BE2C (cell line): ENCODE data around the gene CDC27.
A peak's percentile ranks its signal among the peaks of the same experiment; 100 is the strongest.
"Not testable (repeated sequence)": the region's sequence is repeated elsewhere in the genome, so short reads cannot be mapped to it uniquely, and the experiment has no call there.

Experiments used
- DNase-seq: peaks from one replicate; pipeline ENCODE4 v3.0.0-alpha.2; 2020
- H3K27me3 ChIP-seq: fragments of 250-450 bp; sonication (Bioruptor Pico); 2 replicates; pipeline ENCODE4 v1.5.1; 2020; ENCODE audit warnings: mild to moderate bottlenecking
- H3K36me3 ChIP-seq: fragments of 250-450 bp; sonication (Bioruptor Pico); 2 replicates; pipeline ENCODE4 v1.5.1; 2020; ENCODE audit warnings: mild to moderate bottlenecking
- H3K4me1 ChIP-seq: fragments of 250-450 bp; sonication (Bioruptor Pico); 2 replicates; pipeline ENCODE4 v1.5.1; 2020
- H3K4me3 ChIP-seq: 2 replicates; pipeline ENCODE4 v1.5.1; 2011; ENCODE audit warnings: low read depth, low read length
- H3K9me3 ChIP-seq: fragments of 250-450 bp; sonication (Bioruptor Pico); 2 replicates; pipeline ENCODE4 v1.5.1; 2020
- TF ChIP-seq, protein P1 (sequence below): IDR thresholded peaks from 2 replicates; pipeline ENCODE4 v1.5.1; 2012; ENCODE audit warnings: mild to moderate bottlenecking, low read depth, low read length

Gene CDC27

DNA sequence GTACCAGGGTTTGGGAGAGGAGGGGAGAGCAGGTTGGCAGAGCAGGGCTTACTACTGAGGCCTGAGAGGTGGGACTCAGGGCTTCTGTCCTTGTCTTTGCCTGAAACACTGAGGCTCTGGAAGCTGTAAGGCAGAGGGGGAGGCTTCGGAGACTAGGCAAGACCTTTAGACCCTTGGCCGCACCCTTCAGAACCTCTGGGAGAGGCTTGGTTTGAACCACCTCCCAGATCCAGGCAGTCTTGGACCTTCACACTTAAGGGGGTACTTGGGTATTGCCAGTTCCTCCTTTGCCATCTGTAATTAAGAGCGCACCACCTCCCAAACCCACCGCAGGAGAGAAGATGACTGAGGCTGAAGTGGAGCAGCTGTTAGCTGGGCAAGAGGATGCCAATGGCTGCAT lies 33.0 kb upstream of the CDC27 start:
- H3K4me1 ChIP-seq, result peaks cover 11% of the 10 kb centered on the region
- H3K27me3 ChIP-seq, result no peaks in the 10 kb centered on the region
- no peak overlapping the region for H3K4me3 ChIP-seq
- no peak for DNase-seq
- TF ChIP-seq, protein P1, sequence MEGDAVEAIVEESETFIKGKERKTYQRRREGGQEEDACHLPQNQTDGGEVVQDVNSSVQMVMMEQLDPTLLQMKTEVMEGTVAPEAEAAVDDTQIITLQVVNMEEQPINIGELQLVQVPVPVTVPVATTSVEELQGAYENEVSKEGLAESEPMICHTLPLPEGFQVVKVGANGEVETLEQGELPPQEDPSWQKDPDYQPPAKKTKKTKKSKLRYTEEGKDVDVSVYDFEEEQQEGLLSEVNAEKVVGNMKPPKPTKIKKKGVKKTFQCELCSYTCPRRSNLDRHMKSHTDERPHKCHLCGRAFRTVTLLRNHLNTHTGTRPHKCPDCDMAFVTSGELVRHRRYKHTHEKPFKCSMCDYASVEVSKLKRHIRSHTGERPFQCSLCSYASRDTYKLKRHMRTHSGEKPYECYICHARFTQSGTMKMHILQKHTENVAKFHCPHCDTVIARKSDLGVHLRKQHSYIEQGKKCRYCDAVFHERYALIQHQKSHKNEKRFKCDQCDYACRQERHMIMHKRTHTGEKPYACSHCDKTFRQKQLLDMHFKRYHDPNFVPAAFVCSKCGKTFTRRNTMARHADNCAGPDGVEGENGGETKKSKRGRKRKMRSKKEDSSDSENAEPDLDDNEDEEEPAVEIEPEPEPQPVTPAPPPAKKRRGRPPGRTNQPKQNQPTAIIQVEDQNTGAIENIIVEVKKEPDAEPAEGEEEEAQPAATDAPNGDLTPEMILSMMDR, result no peak
- H3K9me3 ChIP-seq, result no peaks in the 10 kb centered on the region
- H3K36me3 ChIP-seq, result no peaks in the 10 kb centered on the region

DNA sequence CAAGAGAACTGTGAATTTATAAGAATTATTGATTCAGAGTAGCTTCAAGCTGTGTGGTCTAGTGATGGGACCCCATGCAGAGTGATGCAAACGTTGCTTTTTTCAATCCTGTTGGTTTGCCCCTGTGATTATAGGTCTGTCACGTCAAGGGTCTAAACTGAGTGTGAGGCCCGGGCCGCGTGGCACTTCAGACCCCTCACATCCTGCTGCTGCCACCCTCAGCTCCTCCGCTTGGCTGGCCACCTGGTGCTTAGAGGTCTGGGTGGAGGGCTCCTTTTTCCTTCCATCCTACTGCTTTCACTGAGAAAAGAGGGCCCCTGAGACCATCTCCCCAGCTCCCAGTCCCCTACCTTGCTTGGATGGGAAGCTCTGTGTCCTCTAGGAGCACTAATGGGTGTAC lies 32.1 kb upstream of the CDC27 start:
- Histone ChIP-seq H3K9me3 (no peaks in the 10 kb centered on the region), H3K4me3 (no peak overlapping the region)

DNA sequence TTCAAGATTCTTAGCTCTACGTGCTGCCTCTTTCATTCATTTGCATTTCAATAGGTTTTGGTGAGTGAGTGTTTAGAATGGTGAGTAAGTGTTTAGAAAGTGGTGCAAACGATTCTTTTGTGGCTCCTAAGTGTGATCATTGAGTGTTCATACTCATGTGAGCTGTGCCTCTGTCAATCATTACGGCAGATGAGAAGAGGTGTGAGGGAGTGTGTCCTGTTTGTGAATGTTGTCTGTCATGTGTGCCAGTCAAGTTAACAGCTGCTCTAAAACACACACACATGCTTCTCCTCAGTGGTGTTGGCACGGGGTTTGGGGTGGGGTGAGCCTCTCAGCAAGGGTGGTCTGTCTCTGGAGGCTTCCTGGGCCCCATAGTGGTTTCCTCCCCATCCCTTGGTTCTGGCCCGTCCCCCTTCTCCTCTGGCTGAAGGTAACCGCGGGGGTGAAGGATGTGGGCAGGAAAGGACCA lies 31.5 kb upstream of the CDC27 start:
- Histone ChIP-seq H3K9me3 (no peaks in the 10 kb centered on the region), H3K27me3 (no peaks in the 10 kb centered on the region), H3K4me1 (peaks cover 11% of the 10 kb centered on the region), H3K36me3 (no peaks in the 10 kb centered on the region), H3K4me3 (no peak overlapping the region)
- TF ChIP-seq, protein P1, result no peak
- DNase-seq, result no peak

More for the DNA sequence above, 32.1 kb upstream of the CDC27 start:
- DNase-seq, result no peak
- H3K4me1 ChIP-seq, result peaks cover 11% of the 10 kb centered on the region
- H3K36me3 ChIP-seq, result no peaks in the 10 kb centered on the region
- TF ChIP-seq, protein P1, result no peak
- H3K27me3 ChIP-seq, result no peaks in the 10 kb centered on the region

DNA sequence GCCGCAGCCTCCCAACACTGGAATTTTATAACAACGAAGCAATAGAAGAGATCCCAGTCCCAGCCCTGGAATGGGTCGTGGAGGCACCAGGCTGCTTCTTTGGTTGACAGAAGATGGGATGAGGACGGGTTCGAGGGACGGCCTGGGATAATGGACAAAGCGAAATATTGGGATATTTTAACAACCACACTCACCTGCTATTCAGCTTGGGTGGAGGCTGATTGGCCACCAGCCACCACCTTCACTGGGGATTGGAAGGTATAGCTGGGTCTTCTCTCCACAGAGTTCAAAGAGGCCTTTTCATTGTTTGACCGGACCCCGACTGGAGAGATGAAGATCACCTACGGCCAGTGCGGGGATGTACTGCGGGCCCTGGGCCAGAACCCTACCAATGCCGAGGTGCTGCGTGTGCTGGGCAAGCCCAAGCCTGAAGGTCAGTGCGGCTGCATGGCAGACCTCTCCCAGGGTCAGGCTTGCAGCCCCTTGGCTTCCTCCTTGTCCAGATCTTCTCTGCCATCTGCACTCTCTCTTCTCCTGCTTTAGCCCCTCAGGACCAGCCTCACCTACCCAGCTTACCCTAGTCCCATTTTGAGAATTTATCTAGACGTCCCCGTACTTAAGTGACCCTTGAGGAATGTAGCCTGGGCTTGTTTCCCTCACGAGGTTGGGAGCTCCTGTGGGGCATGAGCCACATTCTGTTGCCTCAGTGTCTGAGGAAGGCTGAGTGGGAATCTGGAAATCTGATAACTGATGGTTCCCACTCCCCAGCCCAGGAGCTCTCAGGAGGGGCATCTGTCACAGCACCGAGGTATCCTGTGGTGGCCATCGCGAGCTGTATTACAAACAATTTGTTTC lies 30.8 kb upstream of the CDC27 start:
- H3K27me3 ChIP-seq, result no peaks in the 10 kb centered on the region
- no peaks in the 10 kb centered on the region for H3K36me3 ChIP-seq
- DNase-seq, result no peak
- no peak overlapping the region for H3K4me3 ChIP-seq
- no peaks in the 10 kb centered on the region for H3K9me3 ChIP-seq
- peaks cover 12% of the 10 kb centered on the region for H3K4me1 ChIP-seq
- TF ChIP-seq, protein P1, result no peak

DNA sequence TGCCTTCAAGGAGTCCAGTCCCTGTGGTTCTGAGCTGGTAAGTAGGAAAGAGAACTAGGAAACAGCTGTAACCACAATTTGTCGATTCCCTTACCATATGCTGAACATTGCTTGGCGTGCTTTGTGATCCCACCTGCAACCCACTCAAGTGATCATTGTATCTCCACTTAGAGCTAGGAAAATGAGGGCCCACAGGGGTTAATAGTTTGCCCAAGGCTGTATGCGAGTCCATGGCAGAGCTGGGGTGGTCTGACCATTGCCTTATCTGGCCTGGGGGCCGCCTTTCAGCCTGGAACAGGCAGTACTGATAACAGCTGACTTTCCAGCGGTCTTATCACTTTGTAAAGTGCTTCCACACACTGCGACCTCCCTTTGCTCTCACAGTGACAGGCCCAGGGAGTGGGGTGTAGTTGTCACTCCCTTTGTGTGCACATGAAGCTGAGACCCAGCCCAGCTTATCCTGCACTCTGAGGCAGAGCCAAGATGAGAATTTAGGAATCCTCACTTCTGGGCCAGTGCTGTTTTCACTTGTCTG lies 29.9 kb upstream of the CDC27 start:
- H3K27me3 ChIP-seq, result no peaks in the 10 kb centered on the region
- H3K36me3 ChIP-seq, result no peaks in the 10 kb centered on the region
- DNase-seq, result peak; percentile 49
- peaks cover 12% of the 10 kb centered on the region for H3K4me1 ChIP-seq
- no peaks in the 10 kb centered on the region for H3K9me3 ChIP-seq
- no peak overlapping the region for H3K4me3 ChIP-seq
- TF ChIP-seq, protein P1, result no peak

DNA sequence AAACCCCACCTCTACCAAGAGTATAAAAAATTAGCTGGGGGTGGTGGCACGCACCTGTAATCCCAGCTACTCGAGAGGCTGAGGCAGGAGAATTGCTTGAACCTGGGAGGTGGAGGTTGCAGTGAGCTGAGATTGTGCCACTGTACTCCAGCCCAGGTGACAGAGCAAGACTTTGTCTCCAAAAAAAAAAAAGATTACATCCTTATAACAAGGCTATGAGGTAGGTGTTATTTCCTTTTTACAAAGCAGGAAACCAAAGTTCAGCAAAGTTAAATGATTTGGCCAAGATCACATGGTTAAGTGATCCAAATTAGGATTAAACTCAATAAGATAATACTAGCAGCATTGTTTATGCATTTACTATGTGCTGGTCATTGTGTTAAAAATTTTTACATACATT lies 28.2 kb upstream of the CDC27 start:
- not testable (repeated sequence) for DNase-seq, H3K36me3 ChIP-seq, H3K27me3 ChIP-seq, H3K4me3 ChIP-seq, H3K9me3 ChIP-seq
- peaks cover 12% of the 10 kb centered on the region for H3K4me1 ChIP-seq

DNA sequence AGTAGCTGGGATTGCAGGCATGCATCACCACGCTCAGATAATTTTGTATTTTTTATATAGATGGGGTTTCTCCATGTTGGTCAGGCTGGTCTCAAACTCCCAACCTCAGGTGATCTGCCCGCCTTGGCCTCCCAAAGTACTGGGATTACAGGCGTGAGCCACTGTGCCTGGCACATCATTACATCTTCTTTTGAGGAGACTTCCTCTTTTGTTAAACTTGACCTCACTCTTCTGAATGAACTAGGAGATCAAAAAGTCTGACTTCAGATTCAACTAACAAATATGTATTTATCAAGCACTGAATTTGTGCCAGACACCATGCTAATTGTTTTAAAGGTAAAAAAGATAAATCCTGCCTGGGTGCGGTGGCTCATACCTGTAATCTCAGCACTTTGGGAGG lies 27.7 kb upstream of the CDC27 start:
- DNase-seq, result not testable (repeated sequence)

More for the DNA sequence above, 27.7 kb upstream of the CDC27 start:
- not testable (repeated sequence) for H3K36me3 ChIP-seq, H3K9me3 ChIP-seq, H3K4me3 ChIP-seq, H3K27me3 ChIP-seq
- peaks cover 12% of the 10 kb centered on the region for H3K4me1 ChIP-seq
